Measurements from ENCODE around the gene GALNT14.

The GALNT14 gene

DNA sequence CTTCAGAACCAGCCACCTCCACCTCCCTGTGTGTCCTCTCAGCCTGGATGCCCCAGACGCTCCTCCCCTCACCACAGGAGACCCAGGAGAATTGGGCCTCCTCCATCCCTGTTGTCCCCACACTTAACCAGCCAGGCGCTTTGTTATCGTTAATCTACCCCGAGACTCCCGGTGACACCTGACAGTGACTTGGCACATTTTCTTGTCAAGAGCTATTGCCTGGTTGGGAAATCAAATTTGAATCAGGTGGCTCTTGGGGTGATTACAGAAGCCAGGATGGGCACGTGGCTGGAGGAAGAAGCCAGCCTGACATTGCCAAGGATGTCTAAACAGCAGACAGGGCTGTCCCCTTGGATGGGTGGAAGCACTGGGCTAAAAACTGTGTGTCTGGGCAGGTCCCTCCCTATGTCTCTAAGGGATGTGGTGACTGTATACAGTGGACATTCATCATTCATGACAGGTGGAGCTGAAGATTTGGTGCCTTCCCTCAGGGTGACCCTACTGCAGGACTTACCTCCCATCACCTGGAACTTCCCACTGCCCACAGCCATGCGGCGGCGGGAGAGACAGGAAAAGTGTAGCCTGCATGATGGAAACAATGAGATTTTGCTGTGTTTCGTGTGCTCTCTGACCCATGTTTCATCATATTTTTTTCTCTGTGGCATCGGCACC, 173.8 kb downstream of the GALNT14 start:
- TF ChIP-seq, protein P1, sequence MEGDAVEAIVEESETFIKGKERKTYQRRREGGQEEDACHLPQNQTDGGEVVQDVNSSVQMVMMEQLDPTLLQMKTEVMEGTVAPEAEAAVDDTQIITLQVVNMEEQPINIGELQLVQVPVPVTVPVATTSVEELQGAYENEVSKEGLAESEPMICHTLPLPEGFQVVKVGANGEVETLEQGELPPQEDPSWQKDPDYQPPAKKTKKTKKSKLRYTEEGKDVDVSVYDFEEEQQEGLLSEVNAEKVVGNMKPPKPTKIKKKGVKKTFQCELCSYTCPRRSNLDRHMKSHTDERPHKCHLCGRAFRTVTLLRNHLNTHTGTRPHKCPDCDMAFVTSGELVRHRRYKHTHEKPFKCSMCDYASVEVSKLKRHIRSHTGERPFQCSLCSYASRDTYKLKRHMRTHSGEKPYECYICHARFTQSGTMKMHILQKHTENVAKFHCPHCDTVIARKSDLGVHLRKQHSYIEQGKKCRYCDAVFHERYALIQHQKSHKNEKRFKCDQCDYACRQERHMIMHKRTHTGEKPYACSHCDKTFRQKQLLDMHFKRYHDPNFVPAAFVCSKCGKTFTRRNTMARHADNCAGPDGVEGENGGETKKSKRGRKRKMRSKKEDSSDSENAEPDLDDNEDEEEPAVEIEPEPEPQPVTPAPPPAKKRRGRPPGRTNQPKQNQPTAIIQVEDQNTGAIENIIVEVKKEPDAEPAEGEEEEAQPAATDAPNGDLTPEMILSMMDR (conservative IDR thresholded peaks at IDR 0.05): no peak
- no peak overlapping the region for H3K27ac ChIP-seq

DNA sequence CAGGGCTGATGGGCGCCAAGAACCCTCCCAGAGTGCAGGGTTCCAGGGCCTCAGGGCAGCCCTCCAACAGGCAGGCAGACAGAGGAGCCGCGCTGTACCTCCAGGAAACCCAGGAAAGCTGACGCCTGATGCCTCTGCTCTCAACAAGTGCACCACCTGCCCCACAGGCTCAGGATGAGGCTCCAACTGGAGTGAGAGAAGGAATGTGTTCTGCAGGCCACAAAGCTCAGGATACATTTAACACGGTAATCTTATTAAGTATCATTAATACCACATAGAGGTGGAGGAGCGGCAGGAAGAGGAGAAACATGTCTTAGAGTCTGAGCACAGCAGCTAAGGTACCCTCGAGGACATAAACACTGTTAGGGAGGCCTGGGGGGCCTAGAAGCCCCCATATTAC, 175.1 kb downstream of the GALNT14 start:
- H3K27ac ChIP-seq: no peak overlapping the region
- TF ChIP-seq, protein P1 (conservative IDR thresholded peaks at IDR 0.05): no peak

DNA sequence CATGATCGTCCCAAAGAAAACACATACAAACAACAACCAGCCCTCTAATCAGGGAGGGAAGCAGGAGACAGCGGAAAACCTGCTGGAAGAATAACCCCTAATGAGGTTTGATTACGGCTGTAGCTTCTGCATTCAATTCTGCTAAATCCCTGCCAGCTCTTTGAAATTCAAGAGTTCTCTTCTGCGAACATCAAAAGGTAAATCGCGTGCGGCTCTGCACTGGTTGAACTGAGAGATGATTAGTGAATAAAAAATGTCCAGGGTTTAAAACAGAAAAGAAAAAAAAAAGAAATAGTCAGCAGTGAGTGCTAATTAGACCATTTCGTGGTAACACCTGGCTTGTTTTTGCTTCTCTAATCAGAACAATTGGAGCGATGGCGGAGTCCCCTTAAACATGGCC, 178.0 kb downstream of the GALNT14 start:
- H3K27ac ChIP-seq: no peak overlapping the region
- TF ChIP-seq, protein P1 (conservative IDR thresholded peaks at IDR 0.05): no peak

DNA sequence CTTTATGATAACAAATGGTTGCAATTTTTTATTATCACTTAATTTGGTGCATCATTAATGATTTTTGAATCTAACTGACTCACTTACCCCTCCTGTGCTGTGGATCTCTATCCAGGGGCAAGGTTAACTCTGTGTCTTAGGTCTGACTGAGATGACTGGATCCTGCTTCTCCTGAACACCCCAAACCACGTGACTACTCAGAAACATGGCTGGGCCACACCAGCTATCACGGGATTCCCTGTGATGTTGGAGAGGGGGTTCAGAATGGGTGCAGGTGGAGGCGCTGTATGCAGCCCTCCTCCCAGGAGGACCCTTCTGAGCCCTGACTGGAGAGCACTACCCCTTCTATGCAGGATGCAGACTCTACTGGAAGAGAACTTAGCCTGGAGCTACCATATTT, 178.6 kb downstream of the GALNT14 start:
- TF ChIP-seq, protein P1 (conservative IDR thresholded peaks at IDR 0.05): no peak
- no peak overlapping the region for H3K27ac ChIP-seq

DNA sequence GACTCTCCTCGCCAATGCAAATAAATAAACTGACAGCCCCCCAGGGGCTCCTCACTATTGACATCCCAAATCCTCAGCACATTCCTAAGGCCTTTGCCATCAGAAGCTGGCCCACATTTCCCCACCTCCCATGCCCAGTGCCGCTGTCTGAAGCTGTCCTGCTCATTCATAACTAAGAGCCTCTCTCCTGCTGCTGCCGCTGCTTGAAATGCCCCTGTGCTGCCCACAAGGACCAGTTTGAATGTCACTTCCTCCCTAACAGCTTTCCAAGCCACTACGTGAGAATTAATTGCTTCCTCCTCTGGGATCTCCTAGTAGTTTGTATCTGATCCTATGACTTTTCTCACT, 179.3 kb downstream of the GALNT14 start:
- TF ChIP-seq, protein P1 (conservative IDR thresholded peaks at IDR 0.05): no peak

DNA sequence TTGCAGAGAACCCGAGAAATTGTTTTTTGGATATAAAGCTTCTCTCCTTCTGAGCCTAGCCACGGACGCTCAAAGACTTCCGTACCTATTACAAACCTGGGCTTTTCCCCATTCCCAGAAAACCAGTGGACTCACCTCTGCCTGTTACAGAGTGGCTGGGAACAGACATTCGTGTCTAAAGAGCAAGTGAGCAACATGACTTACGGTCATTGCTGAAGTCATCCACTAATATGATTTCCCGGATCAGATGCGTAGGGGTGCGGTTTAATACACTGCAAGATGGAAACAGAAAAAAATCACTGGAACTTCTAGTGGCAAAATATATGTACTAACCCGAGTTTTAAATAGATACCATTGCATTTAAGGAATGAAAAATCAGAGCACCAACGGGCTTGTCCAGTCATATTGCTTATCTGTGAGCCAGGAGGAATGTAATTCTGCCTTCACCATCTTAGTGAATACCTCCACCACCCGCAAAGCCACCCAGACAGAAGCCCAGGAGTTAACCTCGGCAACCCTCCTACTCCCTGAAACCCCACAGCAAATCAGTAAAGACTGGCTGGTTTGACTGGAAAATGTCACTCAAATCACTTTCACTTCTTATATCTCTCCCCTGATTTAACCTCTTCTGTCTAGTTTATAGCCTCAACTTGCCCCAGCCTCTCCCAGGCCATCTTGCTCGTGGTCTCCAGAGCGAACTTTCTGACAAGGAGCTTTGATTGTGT, 179.9 kb downstream of the GALNT14 start:
- TF ChIP-seq, protein P1 (conservative IDR thresholded peaks at IDR 0.05): no peak

More for the DNA sequence above, 179.3 kb downstream of the GALNT14 start:
- H3K27ac ChIP-seq: no peak overlapping the region

DNA sequence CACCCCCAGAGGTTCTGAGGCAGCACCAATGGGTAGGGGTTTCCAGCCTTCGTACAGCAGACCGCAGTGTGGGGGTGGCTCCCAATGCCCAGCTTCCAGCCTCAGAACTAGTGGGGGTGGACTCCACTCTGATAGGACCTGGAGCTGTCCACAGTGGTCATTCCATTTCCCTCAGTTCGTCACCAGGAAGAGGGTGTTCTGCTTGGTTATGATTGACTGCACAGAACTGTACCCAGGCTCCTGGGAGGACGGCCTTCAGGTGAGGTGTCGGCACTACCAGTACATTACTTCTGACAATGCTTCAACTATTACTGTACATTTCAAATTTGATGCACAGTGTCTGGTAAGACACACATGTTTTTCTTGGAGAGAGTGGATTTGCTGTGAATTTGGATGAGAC, 180.6 kb downstream of the GALNT14 start:
- TF ChIP-seq, protein P1 (conservative IDR thresholded peaks at IDR 0.05): no peak
- H3K27ac ChIP-seq: no peak overlapping the region

More for the DNA sequence above, 179.9 kb downstream of the GALNT14 start:
- H3K27ac ChIP-seq: no peak overlapping the region

Measured in VCaP (cell line).